IPS-NIHi7 (cell line): ENCODE results near the gene DYRK1B.
A peak's percentile ranks its signal among the peaks of the same experiment; 100 is the strongest.
"Not testable (repeated sequence)": the region's sequence is repeated elsewhere in the genome, so short reads cannot be mapped to it uniquely, and the experiment has no call there.

Experiments
- DNase-seq: peaks from one replicate; pipeline ENCODE4 v3.0.0; 2012; ENCODE audit warnings: mixed read lengths; ENCODE audit errors: extremely low spot score

Gene DYRK1B

GRCh38 chr19:39810424-39810823 is 23.5 kb downstream of the DYRK1B start:
- DNase-seq = no peak

- DNase-seq = no peak
Measured at GRCh38 chr19:39809368-39809767, 24.6 kb downstream of the DYRK1B start.

GRCh38 chr19:39808688-39809087 is 25.3 kb downstream of the DYRK1B start:
- not testable (repeated sequence) for DNase-seq

GRCh38 chr19:39807846-39808364 is 26.1 kb downstream of the DYRK1B start:
- DNase-seq = no peak

GRCh38 chr19:39805104-39805503 is 28.9 kb downstream of the DYRK1B start:
- DNase-seq = no peak

- no peak for DNase-seq
Measured at GRCh38 chr19:39802958-39803357, 31.0 kb downstream of the DYRK1B start.

GRCh38 chr19:39797083-39797482 is 36.9 kb downstream of the DYRK1B start:
- no peak for DNase-seq

- no peak for DNase-seq
Measured at GRCh38 chr19:39796000-39796498, 37.9 kb downstream of the DYRK1B start.

GRCh38 chr19:39795001-39795400 is 39.0 kb downstream of the DYRK1B start:
- no peak for DNase-seq

GRCh38 chr19:39792999-39793546 is 40.9 kb downstream of the DYRK1B start:
- DNase-seq = peak; percentile 87

GRCh38 chr19:39788244-39788643 is 45.7 kb downstream of the DYRK1B start:
- DNase-seq = no peak

GRCh38 chr19:39780894-39781293 is 53.1 kb downstream of the DYRK1B start:
- DNase-seq = no peak

- no peak for DNase-seq
Measured at GRCh38 chr19:39778763-39779162, 55.2 kb downstream of the DYRK1B start, which contains the start of gene LEUTX. LEUTX (plus strand) TSS chr19:39778854; CDS start chr19:39778921, 67 bp downstream.
